ENCODE results near the gene SREBF1.

Gene SREBF1

DNA sequence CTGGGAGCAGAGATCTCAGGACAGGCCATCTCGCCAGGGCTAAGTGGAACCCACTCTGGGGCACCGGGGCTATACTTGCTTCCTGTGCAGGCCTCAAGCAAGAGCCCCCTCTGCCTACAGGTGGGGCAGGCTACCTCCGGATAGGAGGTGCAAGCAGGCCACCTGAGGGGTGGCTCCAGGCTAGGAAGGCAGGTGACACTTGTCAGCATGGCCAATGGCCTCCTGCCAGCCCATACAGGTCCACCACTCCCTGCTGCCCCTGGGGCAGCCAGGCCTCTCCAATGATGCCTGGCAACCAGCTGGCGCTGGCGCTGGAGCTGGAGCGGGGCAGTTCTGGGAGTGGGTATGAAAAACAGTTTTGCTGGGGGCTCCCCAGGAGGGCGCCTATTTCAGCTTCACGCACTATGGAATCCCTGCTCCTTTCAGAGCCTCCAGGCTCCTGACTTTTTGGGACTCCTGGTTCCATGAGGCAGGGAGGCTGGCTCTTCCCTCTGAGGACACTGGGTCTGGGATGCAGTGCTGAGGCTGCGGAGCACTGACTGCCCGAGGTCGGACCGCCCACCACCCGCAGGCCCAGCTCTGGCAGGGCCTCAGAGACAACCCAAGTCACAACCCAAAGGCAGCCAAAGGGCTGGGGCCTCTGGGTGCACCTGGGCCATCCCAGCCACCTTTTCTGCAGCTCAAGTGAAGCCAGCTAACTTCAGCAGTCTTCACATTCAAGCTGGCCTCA lies 8.4 kb upstream of the SREBF1 start:
- Histone ChIP-seq H3K4me3 (ENCODE audit: low read length) (no peak overlapping the region), H3K36me3 (ENCODE audit: control insufficient read depth, insufficient read depth, low read length) (no peaks in the 10 kb centered on the region), H3K27me3 (ENCODE audit: control insufficient read depth, insufficient read depth, low read length) (no peaks in the 10 kb centered on the region), H3K9ac (ENCODE audit: low read length) (no peak overlapping the region), H3K4me1 (ENCODE audit: control insufficient read depth, insufficient read depth, low read length) (peaks cover 46% of the 10 kb centered on the region), H3K9me3 (ENCODE audit: control insufficient read depth, low read length) (no peaks in the 10 kb centered on the region)

DNA sequence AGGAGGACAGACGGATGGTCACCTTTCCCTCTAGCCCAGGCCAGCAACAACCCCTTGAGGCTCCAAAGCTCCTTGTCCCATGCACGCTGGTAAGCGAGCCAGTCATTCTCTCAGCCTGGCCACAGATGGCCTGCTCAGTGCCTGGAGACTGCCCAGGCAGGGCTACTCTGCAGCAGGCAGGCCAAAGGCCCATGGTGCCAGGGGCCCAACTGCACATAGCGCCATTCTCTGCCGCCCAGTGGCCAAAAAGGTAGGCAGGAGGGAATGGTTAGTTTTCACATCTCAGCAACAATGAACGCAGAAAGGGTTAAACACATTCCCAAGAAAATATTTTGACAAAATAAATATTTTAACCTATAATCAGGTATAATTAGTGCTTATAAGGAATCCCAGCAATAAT lies 7.7 kb upstream of the SREBF1 start:
- Histone ChIP-seq H3K36me3 (ENCODE audit: control insufficient read depth, insufficient read depth, low read length) (no peaks in the 10 kb centered on the region), H3K9me3 (ENCODE audit: control insufficient read depth, low read length) (no peaks in the 10 kb centered on the region), H3K4me3 (ENCODE audit: low read length) (no peak overlapping the region), H3K27me3 (ENCODE audit: control insufficient read depth, insufficient read depth, low read length) (no peaks in the 10 kb centered on the region), H3K4me1 (ENCODE audit: control insufficient read depth, insufficient read depth, low read length) (peaks cover 44% of the 10 kb centered on the region), H3K9ac (ENCODE audit: low read length) (no peak overlapping the region)

DNA sequence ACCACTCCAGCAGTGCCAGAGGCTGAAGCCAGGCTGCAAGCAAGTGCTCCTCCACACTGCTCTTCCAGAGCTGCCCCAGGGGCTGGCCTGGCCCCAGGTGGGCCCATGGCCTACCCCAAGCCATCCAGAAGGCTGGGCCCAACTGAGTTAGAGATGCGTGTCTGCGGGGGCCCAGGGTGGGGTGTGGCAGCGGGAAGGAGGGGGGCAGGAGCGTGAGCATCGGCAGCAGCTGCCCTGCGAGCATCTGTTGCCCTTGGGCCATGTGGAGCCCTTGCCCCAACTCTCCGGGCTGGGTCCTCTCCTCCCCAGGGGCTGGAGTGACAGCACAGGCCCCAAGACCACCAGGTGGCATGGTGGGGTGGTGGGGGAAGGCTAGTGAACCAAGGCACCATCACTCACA lies 7.3 kb upstream of the SREBF1 start:
- Histone ChIP-seq H3K27me3 (ENCODE audit: control insufficient read depth, insufficient read depth, low read length) (no peaks in the 10 kb centered on the region), H3K9me3 (ENCODE audit: control insufficient read depth, low read length) (no peaks in the 10 kb centered on the region), H3K9ac (ENCODE audit: low read length) (no peak overlapping the region), H3K4me1 (ENCODE audit: control insufficient read depth, insufficient read depth, low read length) (peaks cover 44% of the 10 kb centered on the region), H3K36me3 (ENCODE audit: control insufficient read depth, insufficient read depth, low read length) (no peaks in the 10 kb centered on the region), H3K4me3 (ENCODE audit: low read length) (no peak overlapping the region)

DNA sequence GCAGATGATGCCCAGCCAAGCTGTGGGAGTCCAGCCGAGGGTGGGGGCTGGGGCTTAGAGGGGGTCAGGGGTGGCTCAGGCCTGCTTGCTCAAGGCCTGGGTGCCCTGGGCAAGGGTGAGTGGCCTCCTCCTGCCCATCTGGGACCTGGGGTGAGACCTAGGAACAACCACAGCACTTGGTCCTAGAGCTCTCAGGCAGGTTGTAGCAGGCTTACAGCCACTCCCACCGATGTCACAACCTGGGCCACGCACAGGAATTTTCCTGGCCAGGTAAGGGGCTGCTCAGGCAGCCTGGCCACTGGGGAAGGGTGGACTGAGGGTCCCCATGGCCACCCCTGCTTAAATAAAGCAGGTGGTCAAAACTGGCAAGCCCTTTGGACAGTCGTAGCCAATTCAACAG lies 6.3 kb upstream of the SREBF1 start:
- Histone ChIP-seq H3K9me3 (ENCODE audit: control insufficient read depth, low read length) (no peaks in the 10 kb centered on the region), H3K4me3 (ENCODE audit: low read length) (no peak overlapping the region), H3K4me1 (ENCODE audit: control insufficient read depth, insufficient read depth, low read length) (peaks cover 43% of the 10 kb centered on the region), H3K36me3 (ENCODE audit: control insufficient read depth, insufficient read depth, low read length) (no peaks in the 10 kb centered on the region), H3K27me3 (ENCODE audit: control insufficient read depth, insufficient read depth, low read length) (no peaks in the 10 kb centered on the region), H3K9ac (ENCODE audit: low read length) (no peak overlapping the region)

DNA sequence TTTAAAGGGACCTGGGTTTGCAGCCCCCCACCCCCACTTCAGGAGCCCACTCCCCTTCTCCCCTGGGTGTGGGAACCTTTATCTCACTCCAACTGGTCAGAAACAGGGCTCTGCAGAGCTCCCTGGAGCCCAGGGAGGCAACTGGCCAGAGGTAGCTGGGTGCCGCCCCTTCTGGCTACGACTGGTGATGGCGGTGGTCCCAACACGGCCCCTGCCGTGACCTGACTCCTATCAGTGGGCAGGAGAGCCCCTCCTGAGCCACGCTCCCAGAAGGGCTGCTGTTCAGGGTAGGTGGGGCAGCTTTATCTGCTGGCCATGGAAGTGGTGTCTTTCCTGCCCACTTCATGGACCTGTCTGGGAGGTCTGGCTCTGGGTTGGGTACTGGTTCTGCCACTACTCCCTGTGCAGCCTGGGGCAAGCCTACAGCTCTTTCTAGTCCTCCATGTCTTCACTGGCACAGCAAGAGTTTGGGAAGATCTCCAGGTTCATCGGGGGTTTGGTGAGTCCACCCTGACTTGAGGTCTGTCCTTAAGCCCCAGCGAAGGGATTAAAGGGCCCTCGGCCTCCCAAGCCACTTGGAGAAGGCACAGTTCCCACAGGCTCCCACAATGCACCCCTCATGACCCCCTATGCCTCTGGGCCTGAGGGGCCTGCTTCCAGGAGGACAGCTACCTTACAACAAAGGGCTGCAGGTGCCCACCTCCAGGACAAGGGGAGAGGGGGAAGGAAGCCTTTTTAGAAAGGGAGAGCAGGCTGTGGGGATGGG lies 5.5 kb upstream of the SREBF1 start:
- Histone ChIP-seq H3K4me1 (ENCODE audit: control insufficient read depth, insufficient read depth, low read length) (peaks cover 49% of the 10 kb centered on the region), H3K9me3 (ENCODE audit: control insufficient read depth, low read length) (no peaks in the 10 kb centered on the region), H3K9ac (ENCODE audit: low read length) (no peak overlapping the region), H3K4me3 (ENCODE audit: low read length) (no peak overlapping the region), H3K27me3 (ENCODE audit: control insufficient read depth, insufficient read depth, low read length) (no peaks in the 10 kb centered on the region), H3K36me3 (ENCODE audit: control insufficient read depth, insufficient read depth, low read length) (no peaks in the 10 kb centered on the region)

DNA sequence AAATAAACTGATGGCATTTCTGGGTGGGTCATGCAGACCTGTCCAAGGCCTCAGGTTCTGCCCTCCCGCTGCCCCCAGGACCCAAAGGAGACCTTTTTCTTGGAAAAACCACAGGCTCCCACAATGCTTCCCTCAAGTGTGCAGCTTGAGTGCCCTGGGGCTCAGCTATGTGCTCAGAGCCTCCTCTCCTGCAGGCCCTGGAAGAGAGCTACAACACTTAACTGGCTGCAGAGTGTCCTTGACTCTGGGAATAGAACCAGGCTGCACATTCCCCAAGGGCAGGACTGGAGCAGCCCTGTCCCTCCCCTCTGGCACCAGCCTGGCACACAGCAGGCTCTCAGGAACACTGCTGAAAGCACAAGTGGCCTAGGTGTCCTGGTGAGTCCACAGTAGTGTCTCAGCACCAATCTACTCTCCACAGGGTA lies 4.8 kb upstream of the SREBF1 start:
- Histone ChIP-seq H3K9ac (ENCODE audit: low read length) (no peak overlapping the region), H3K36me3 (ENCODE audit: control insufficient read depth, insufficient read depth, low read length) (no peaks in the 10 kb centered on the region), H3K27me3 (ENCODE audit: control insufficient read depth, insufficient read depth, low read length) (no peaks in the 10 kb centered on the region), H3K4me1 (ENCODE audit: control insufficient read depth, insufficient read depth, low read length) (peaks cover 50% of the 10 kb centered on the region), H3K9me3 (ENCODE audit: control insufficient read depth, low read length) (no peaks in the 10 kb centered on the region), H3K4me3 (ENCODE audit: low read length) (no peak overlapping the region)

DNA sequence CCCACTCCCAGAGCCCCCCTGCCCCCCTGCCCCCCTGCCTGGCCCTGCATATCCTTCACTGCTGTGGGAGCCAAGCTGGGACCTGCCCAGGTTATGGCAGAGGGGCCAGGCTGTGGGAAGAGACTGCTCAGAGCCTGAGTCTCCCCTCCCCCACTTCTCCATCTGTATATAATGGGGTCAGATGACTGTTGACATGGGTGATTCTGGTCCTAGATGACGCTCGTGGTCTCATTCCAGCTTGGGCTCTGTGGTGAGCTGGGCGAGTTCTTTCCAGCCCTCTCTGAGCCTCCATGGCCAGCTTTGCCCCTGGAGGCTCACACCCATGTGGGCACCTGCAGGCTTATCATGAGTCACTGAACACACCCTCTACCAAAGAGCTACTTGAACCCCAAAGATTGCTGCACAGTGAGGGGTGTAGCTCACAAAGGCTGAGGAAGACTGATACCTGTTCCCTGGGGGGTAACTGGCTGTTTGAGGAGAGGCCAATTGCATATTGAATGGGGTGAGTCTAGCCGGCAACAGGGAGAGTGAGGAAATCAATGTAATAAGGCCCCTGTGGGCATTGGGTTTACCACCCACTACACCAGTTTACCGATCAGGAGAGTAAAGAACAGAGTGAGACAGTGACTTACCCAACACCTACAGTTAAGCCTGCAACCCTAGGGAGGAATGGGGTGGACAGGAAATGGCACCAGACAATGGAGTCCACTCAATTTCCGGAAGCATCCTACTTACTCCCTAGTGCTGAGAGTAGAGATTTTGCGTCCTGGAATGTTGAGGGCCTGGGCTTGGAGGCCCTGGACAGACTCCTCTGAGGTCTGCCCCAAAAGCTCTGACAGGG lies 4.2 kb upstream of the SREBF1 start:
- Histone ChIP-seq H3K4me1 (ENCODE audit: control insufficient read depth, insufficient read depth, low read length) (peaks cover 50% of the 10 kb centered on the region), H3K36me3 (ENCODE audit: control insufficient read depth, insufficient read depth, low read length) (no peaks in the 10 kb centered on the region), H3K27me3 (ENCODE audit: control insufficient read depth, insufficient read depth, low read length) (no peaks in the 10 kb centered on the region), H3K9ac (ENCODE audit: low read length) (peak overlapping the region; percentile 70), H3K9me3 (ENCODE audit: control insufficient read depth, low read length) (no peaks in the 10 kb centered on the region), H3K4me3 (ENCODE audit: low read length) (no peak overlapping the region)

DNA sequence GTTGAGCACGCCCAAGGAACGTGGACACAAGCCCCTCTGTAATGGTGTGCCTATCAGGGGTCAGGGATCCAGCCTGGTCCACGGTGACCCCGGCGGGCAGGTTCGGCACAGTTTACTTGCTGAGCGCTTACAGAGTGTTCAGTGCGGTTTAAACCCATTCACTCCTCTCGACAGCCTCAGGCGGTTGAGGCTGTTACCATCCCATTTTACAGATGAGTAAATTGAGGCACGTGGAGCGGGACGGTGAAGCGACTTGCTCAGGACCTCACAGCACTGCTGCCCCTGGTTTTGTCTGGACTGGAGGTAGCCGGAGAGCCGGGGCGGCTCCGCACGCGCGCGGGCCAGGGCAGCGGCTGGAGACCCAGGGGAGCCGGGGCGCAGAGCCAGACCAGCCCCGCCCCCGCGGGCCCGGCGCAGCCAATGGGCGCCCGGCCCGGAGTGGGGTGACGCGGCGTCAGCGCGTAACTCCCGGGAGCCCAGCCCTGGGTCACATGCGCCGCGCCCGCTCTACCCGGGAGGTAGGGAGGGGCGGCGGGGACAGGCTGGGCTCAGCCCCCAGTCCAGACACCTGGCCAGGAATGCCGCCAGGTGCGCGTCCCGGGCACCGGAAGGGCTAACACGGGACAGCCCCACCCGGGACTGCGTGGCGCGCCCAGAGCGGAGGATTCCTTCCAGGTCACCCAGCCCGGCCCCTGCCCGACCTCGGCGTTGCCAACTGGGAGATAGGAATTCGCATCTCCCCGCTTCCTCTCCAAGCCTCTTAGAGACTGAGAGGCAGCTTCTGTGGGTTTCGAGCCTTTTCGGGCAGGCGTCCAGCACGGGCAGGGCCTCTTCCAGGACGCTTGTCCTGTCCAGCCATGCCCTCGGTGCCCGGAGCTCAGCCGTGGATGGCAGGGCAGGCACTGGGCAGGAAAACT lies 3.3 kb upstream of the SREBF1 start:
- Histone ChIP-seq H3K9ac (ENCODE audit: low read length) (peak overlapping the region; percentile 70), H3K27me3 (ENCODE audit: control insufficient read depth, insufficient read depth, low read length) (no peaks in the 10 kb centered on the region), H3K4me3 (ENCODE audit: low read length) (peak overlapping the region; percentile 20), H3K9me3 (ENCODE audit: control insufficient read depth, low read length) (no peaks in the 10 kb centered on the region), H3K4me1 (ENCODE audit: control insufficient read depth, insufficient read depth, low read length) (peaks cover 59% of the 10 kb centered on the region), H3K36me3 (ENCODE audit: control insufficient read depth, insufficient read depth, low read length) (no peaks in the 10 kb centered on the region)

DNA sequence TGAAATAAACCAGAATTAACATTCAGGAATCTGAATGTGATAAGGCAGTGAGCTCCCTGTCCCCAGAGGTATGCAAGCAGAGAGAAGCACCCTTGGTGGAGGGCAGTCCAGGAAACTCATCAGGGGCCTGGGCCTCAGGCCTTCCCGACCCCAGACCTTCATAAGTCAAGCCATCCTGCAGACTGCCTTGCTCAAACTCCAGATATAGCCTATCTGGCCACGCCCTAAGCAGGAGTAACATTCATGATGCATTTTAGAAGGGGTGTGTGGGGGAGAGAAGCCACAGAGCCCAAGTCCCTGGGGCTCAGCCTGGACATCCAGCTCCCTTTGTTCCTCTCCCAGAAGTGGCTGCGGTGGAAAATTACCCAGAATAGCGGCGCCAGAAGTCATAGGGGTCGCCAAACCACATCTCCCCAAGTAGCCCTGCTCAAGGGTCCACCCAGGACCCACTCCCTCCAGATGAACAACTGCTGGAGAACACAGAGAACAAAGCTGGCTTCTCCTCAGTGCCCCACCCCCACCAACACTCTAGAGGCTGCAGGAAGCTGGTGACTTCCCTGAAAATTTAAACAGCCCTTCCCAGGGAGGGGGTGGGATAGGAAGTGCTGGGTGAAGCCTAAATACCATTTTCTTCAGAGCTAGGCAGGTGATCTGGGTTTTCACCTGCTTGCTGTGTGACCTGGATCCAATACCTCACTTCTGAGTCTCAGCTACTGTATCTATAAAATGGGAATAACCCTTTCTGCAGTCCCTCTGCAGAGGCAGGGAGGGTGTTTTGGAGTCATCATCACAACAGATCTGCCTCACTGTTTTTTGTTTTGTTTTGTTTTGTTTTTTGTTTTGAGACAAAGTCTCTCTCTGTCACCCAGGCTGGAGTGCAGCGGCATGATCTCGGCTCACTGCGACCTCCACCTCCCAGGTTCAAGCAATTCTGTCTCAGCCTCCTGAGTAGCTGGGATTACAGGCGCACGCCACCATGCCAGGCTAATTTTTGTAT lies 1.5 kb upstream of the SREBF1 start:
- Histone ChIP-seq H3K27me3 (ENCODE audit: control insufficient read depth, insufficient read depth, low read length) (no peaks in the 10 kb centered on the region), H3K4me3 (ENCODE audit: low read length) (no peak overlapping the region), H3K4me1 (ENCODE audit: control insufficient read depth, insufficient read depth, low read length) (peaks cover 63% of the 10 kb centered on the region), H3K9me3 (ENCODE audit: control insufficient read depth, low read length) (no peaks in the 10 kb centered on the region), H3K36me3 (ENCODE audit: control insufficient read depth, insufficient read depth, low read length) (no peaks in the 10 kb centered on the region), H3K9ac (ENCODE audit: low read length) (peak overlapping the region; percentile 92)

DNA sequence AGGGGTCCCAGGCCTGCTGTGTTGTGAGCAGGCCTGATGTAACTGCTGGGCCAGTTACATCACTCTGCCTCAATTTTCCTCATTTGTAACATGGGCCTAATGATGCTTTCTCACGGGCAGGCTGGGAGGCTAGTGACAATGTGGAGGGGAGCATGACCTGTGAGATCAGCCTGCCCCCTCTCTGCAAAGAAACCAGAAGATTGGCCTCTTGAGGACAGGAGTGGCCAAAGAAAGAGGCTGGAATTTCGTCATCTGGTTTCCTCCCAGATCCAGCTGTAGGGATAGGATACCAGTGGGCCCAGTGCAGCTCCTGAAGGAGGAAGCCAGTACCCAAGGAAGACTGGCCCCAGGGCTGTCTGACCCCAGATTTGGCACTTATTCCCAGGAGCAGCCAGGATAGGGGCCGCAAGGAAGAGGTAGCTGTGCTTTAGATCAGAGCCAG lies 615 bp upstream of the SREBF1 start:
- H3K36me3 ChIP-seq (ENCODE audit: control insufficient read depth, insufficient read depth, low read length) = no peaks in the 10 kb centered on the region
- peaks cover 61% of the 10 kb centered on the region for H3K4me1 ChIP-seq (ENCODE audit: control insufficient read depth, insufficient read depth, low read length)
- peak overlapping the region; percentile 39 for H3K4me3 ChIP-seq (ENCODE audit: low read length)
- peak overlapping the region; percentile 92 for H3K9ac ChIP-seq (ENCODE audit: low read length)
- no peaks in the 10 kb centered on the region for H3K27me3 ChIP-seq (ENCODE audit: control insufficient read depth, insufficient read depth, low read length)
- H3K9me3 ChIP-seq (ENCODE audit: control insufficient read depth, low read length) = no peaks in the 10 kb centered on the region
